Measurements from ENCODE around the gene PTTG2. TPM values are rescaled to one million over a fixed set of nuclear protein-coding genes. Genes with fewer than 3 reads are reported as not detected.

The PTTG2 gene
- total and polyA plus RNA-seq, 2 of the 4 experiments (the other 2 are of a cell fraction), result not detected

- H4K20me1 ChIP-seq (ENCODE audit: insufficient read depth, low read length), result no peaks in the 10 kb centered on the region
- no peak overlapping the region for H3K27ac ChIP-seq (ENCODE audit: insufficient read depth, low read length)
- 20% methylated on average over 1 of the region's 5 CpGs; no CpG with 5 or more reads in 1 of the 2 experiments for WGBS, 2 experiments (ENCODE audit: extremely low coverage in 2 of 2, insufficient read length in 1 of 2)
- no peak overlapping the region for H3K18ac ChIP-seq (ENCODE audit: low read depth, low read length)
- H3K4me3 ChIP-seq (ENCODE audit: insufficient read depth, low read depth, low read length), result no peak overlapping the region
- H2AFZ ChIP-seq (replicated peaks; ENCODE audit: low read length, poor library complexity), result no peak overlapping the region
- H2BK5ac ChIP-seq (ENCODE audit: low read depth, low read length, poor library complexity, severe bottlenecking), result no peak overlapping the region
- no peak for ATAC-seq (ENCODE audit: low read depth)
- no peak overlapping the region for H4K8ac ChIP-seq (ENCODE audit: low read depth in 2 of 2, low read length in 2 of 2)
- DNase-seq, result peak; percentile 29
- POLR2A ChIA-PET (ENCODE audit: unreplicated experiment), result no interaction called here
- no peak overlapping the region for H2AK9ac ChIP-seq (replicated peaks; ENCODE audit: low read depth, low read length, poor library complexity)
- H3K4me2 ChIP-seq (ENCODE audit: low read depth, low read length), result no peak overlapping the region; the same call in 1 of the 2 replicates
- intact Hi-C loops (cut with micrococcal nuclease) (no loop called here), in situ Hi-C loops (cut with MboI; ENCODE audit: low sequenced_read_pairs) (no loop called here), dilution Hi-C loops (cut with HindIII; ENCODE audit: low sequenced_read_pairs, unreplicated experiment) (no loop called here)
- H3K9me3 ChIP-seq (ENCODE audit: control insufficient read depth, insufficient read depth, low read length), result no peaks in the 10 kb centered on the region
- no peak overlapping the region for H2BK15ac ChIP-seq (ENCODE audit: low read depth, low read length)
- CTCF ChIA-PET, result interaction anchor here (0.7 kb wide), 1 partner anchor 10 kb away, joined by 4 read pairs; no protein-coding TSS in a partner anchor
- H3K9ac ChIP-seq (ENCODE audit: low read depth, low read length), result no peak overlapping the region
- no peaks in the 10 kb centered on the region for H3K9me1 ChIP-seq (ENCODE audit: insufficient read depth, low read length)
- H3K36me3 ChIP-seq (ENCODE audit: control insufficient read depth, insufficient read depth, low read length), result no peaks in the 10 kb centered on the region
- H4K5ac ChIP-seq (ENCODE audit: low read depth, low read length), result no peak overlapping the region
- TF ChIP-seq FOS (IDR thresholded peaks at IDR 0.05; ENCODE audit: low read depth, low read length), result no peak
- TF ChIP-seq POLR2A (IDR thresholded peaks at IDR 0.05; ENCODE audit: low read depth, low read length), result no peak
- no peak for TF ChIP-seq CHD1 (IDR thresholded peaks at IDR 0.05; ENCODE audit: low read depth, low read length)
- TF ChIP-seq CEBPB (IDR thresholded peaks at IDR 0.05; ENCODE audit: low read depth, low read length), result no peak
- TF ChIP-seq MAFK (IDR thresholded peaks at IDR 0.05; ENCODE audit: low read depth, low read length), result no peak
- TF ChIP-seq, protein P1, sequence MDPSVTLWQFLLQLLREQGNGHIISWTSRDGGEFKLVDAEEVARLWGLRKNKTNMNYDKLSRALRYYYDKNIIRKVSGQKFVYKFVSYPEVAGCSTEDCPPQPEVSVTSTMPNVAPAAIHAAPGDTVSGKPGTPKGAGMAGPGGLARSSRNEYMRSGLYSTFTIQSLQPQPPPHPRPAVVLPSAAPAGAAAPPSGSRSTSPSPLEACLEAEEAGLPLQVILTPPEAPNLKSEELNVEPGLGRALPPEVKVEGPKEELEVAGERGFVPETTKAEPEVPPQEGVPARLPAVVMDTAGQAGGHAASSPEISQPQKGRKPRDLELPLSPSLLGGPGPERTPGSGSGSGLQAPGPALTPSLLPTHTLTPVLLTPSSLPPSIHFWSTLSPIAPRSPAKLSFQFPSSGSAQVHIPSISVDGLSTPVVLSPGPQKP (IDR thresholded peaks at IDR 0.05; ENCODE audit: borderline replicate concordance, low read depth, low read length), result no peak
- no peak for TF ChIP-seq BHLHE40 (IDR thresholded peaks at IDR 0.05; ENCODE audit: low read depth, low read length)
- TF ChIP-seq, protein P2, sequence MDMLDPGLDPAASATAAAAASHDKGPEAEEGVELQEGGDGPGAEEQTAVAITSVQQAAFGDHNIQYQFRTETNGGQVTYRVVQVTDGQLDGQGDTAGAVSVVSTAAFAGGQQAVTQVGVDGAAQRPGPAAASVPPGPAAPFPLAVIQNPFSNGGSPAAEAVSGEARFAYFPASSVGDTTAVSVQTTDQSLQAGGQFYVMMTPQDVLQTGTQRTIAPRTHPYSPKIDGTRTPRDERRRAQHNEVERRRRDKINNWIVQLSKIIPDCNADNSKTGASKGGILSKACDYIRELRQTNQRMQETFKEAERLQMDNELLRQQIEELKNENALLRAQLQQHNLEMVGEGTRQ (IDR thresholded peaks at IDR 0.05; ENCODE audit: low read depth, low read length), result no peak
- TF ChIP-seq RFX5 (IDR thresholded peaks at IDR 0.05; ENCODE audit: low read depth, low read length), result no peak
- TF ChIP-seq RAD21 (IDR thresholded peaks at IDR 0.05; ENCODE audit: low read length), result no peak
- TF ChIP-seq SMC3 (IDR thresholded peaks at IDR 0.05; ENCODE audit: low read depth, low read length), result no peak
- H3K14ac ChIP-seq (replicated peaks; ENCODE audit: low read depth, low read length), result no peak overlapping the region
- H3K56ac ChIP-seq (ENCODE audit: extremely low read depth, insufficient read depth, low read length), result no peak overlapping the region
- H2BK120ac ChIP-seq (ENCODE audit: low read depth, low read length), result no peak overlapping the region
- no peaks in the 10 kb centered on the region; the same call in 1 of the 2 replicates for H3K4me1 ChIP-seq (ENCODE audit: control insufficient read depth, insufficient read depth, low read length)
- H2AK5ac ChIP-seq (ENCODE audit: low read depth, low read length), result no peak overlapping the region
- BruUV-seq (replicated peaks), result no TSS peak
- H3K4ac ChIP-seq (ENCODE audit: low read depth, low read length), result no peak overlapping the region
- H3K27me3 ChIP-seq (ENCODE audit: control insufficient read depth, insufficient read depth, low read length), result peaks cover 7% of the 10 kb centered on the region
- no peaks in the 10 kb centered on the region for H3K79me1 ChIP-seq (ENCODE audit: low read depth in 1 of 2, low read length in 2 of 2)
- H2BK20ac ChIP-seq (ENCODE audit: low read depth, low read length), result no peak overlapping the region
- no peak overlapping the region for H4K91ac ChIP-seq (ENCODE audit: insufficient read depth, low read depth, low read length)
- H3K23ac ChIP-seq (ENCODE audit: low read depth, low read length), result no peak overlapping the region
These were observed 7.5 kb downstream of the PTTG2 start for GRCh38 chr4:37967736-37968135.
